GM23338 (cell line): ENCODE results near the gene CD28. TPM values are rescaled to one million over a fixed set of nuclear protein-coding genes. Genes with fewer than 3 reads are reported as not detected.

Source experiments
- ATAC-seq: fragments of 200-7000 bp; cut with Tn5 transposase; 3 replicates; pipeline ENCODE4 v1.9.1; 2020
- DNase-seq: peaks from one replicate; pipeline ENCODE4 v3.0.0-alpha.2; 2015; ENCODE audit warnings: low spot score
- H2AFZ ChIP-seq: fragments of 200-600 bp; sonication (generic); 2 replicates; pipeline ENCODE4 v1.8.0; 2016; ENCODE audit warnings: antibody characterized with exemption, mild to moderate bottlenecking, moderate library complexity
- H3F3A ChIP-seq: fragments of 200-600 bp; sonication (generic); replicated peaks from 2 replicates; pipeline ENCODE4 v1.8.0; 2017; ENCODE audit warnings: antibody characterized with exemption, mixed run types, low read depth
- H3K27ac ChIP-seq: fragments of 200-600 bp; sonication (generic); 2 replicates; pipeline ENCODE4 v1.6.1; 2016; ENCODE audit warnings: low read depth
- H3K27me3 ChIP-seq: fragments of 200-600 bp; sonication (generic); 2 replicates; pipeline ENCODE4 v1.8.0; 2016; ENCODE audit warnings: mild to moderate bottlenecking, mixed run types, moderate library complexity; ENCODE audit not compliant: insufficient read depth
- H3K36me3 ChIP-seq: fragments of 200-600 bp; sonication (generic); 2 replicates; pipeline ENCODE4 v1.8.0; 2016; ENCODE audit warnings: mild to moderate bottlenecking; ENCODE audit not compliant: insufficient read depth
- H3K4me1 ChIP-seq: fragments of 200-600 bp; sonication (generic); 2 replicates; pipeline ENCODE4 v1.8.0; 2016; ENCODE audit warnings: mild to moderate bottlenecking, moderate library complexity; ENCODE audit not compliant: insufficient read depth
- H3K4me2 ChIP-seq: fragments of 200-600 bp; sonication (generic); 2 replicates; pipeline ENCODE4 v1.7.1; 2017; ENCODE audit warnings: mixed run types
- H3K4me3 ChIP-seq: fragments of 200-600 bp; sonication (generic); 2 replicates; pipeline ENCODE4 v1.6.1; 2016; ENCODE audit warnings: mixed run types
- H3K79me2 ChIP-seq: fragments of 200-600 bp; sonication (generic); replicated peaks from 2 replicates; pipeline ENCODE4 v1.8.0; 2017; ENCODE audit warnings: mild to moderate bottlenecking; ENCODE audit not compliant: insufficient read depth
- H3K9me2 ChIP-seq: fragments of 200-600 bp; sonication (generic); 2 replicates; pipeline ENCODE4 v1.8.0; 2017; ENCODE audit not compliant: insufficient read depth
- H4K20me1 ChIP-seq: fragments of 200-600 bp; sonication (generic); replicated peaks from 2 replicates; pipeline ENCODE4 v1.8.0; 2017; ENCODE audit warnings: mild to moderate bottlenecking; ENCODE audit not compliant: insufficient read depth
- H3K27ac Mint-ChIP-seq: 2 replicates; pipeline ENCODE4 v1.8.0; 2020; ENCODE audit warnings: inconsistent platforms, mild to moderate bottlenecking, moderate library complexity, mixed read lengths
- H3K27me3 Mint-ChIP-seq: 3 replicates; pipeline ENCODE4 v1.8.0; 2022; ENCODE audit warnings: low read depth, mild to moderate bottlenecking, moderate library complexity, mixed read lengths, inconsistent platforms; ENCODE audit not compliant: insufficient read depth, poor library complexity
- H3K36me3 Mint-ChIP-seq: 3 replicates; pipeline ENCODE4 v1.8.0; 2021; ENCODE audit warnings: low read depth, mild to moderate bottlenecking, inconsistent platforms, moderate library complexity, mixed read lengths
- H3K4me1 Mint-ChIP-seq: 3 replicates; pipeline ENCODE4 v1.8.0; 2020; ENCODE audit warnings: mild to moderate bottlenecking, inconsistent platforms, mixed read lengths
- H3K4me3 Mint-ChIP-seq: 3 replicates; pipeline ENCODE4 v1.8.0; 2021; ENCODE audit warnings: moderate library complexity, mild to moderate bottlenecking, inconsistent platforms, mixed read lengths
- H3K9me3 Mint-ChIP-seq: 3 replicates; pipeline ENCODE4 v1.8.0; 2020; ENCODE audit warnings: moderate library complexity, mild to moderate bottlenecking, inconsistent platforms, mixed read lengths
- CREB1 ChIP-seq: fragments of 250-450 bp; sonication (Bioruptor Pico); IDR thresholded peaks from 2 replicates; pipeline ENCODE4 v1.5.0; 2020; ENCODE audit warnings: low read depth, mild to moderate bottlenecking, moderate library complexity
- EZH2 ChIP-seq: fragments of 200-600 bp; sonication (generic); IDR thresholded peaks from one replicate; pipeline ENCODE4 v1.8.0; 2017; ENCODE audit warnings: antibody characterized with exemption, mild to moderate bottlenecking, low read depth; ENCODE audit not compliant: unreplicated experiment
- EZH2phosphoT487 ChIP-seq: fragments of 200-600 bp; sonication (generic); IDR thresholded peaks from one replicate; pipeline ENCODE4 v1.8.1; 2018; ENCODE audit warnings: antibody characterized with exemption; ENCODE audit not compliant: unreplicated experiment
- JUNB ChIP-seq: IDR thresholded peaks from one replicate; pipeline ENCODE4 v1.6.1; 2016; ENCODE audit warnings: antibody characterized with exemption; ENCODE audit not compliant: unreplicated experiment
- POLR2AphosphoS5 ChIP-seq: IDR thresholded peaks from 2 replicates; pipeline ENCODE4 v1.6.1; 2016; ENCODE audit warnings: antibody characterized with exemption, low read depth
- STAT1 ChIP-seq: IDR thresholded peaks from one replicate; pipeline ENCODE4 v1.6.1; 2016; ENCODE audit warnings: antibody characterized with exemption; ENCODE audit not compliant: unreplicated experiment
- ZNF331 ChIP-seq: fragments of 250-450 bp; sonication (Bioruptor Pico); IDR thresholded peaks from 2 replicates; pipeline ENCODE4 v1.5.0; 2020; ENCODE audit warnings: low read depth, mild to moderate bottlenecking, moderate library complexity
- polyA plus RNA-seq: library from polyadenylated mRNA; unstranded; fragments of >200 nt; fragmentation: Nextera tagmentation; extraction: Ambion mirVana; gene quantifications from 2 replicates; pipeline ENCODE4 v1.2.1, GENCODE V29; 2016
- total RNA-seq: library from RNA; depleted of rRNA; stranded (reverse); fragments of >200 nt; shearing (Covaris generic); gene quantifications from 2 replicates; pipeline ENCODE4 v1.2.3, GENCODE V29; 2014
- TF ChIP-seq, protein P1 (sequence below): fragments of 250-450 bp; sonication (Bioruptor Pico); IDR thresholded peaks from 2 replicates; pipeline ENCODE4 v1.5.0; 2020; ENCODE audit warnings: mild to moderate bottlenecking, moderate library complexity
- TF ChIP-seq, protein P2 (sequence below), 2 experiments: fragments of 200-600 bp in 1 of 2; sonication (generic) in 1 of 2; conservative IDR thresholded peaks; 2 replicates each; pipeline versions ENCODE4 v1.5.1 to v1.6.1; 2016 to 2017; ENCODE audit warnings: antibody characterized with exemption in 2 of 2, low read depth in 2 of 2, mild to moderate bottlenecking in 2 of 2, moderate library complexity in 1 of 2

The CD28 gene
- total and polyA plus RNA-seq, 2 experiments from 2014 or later = not detected

DNA sequence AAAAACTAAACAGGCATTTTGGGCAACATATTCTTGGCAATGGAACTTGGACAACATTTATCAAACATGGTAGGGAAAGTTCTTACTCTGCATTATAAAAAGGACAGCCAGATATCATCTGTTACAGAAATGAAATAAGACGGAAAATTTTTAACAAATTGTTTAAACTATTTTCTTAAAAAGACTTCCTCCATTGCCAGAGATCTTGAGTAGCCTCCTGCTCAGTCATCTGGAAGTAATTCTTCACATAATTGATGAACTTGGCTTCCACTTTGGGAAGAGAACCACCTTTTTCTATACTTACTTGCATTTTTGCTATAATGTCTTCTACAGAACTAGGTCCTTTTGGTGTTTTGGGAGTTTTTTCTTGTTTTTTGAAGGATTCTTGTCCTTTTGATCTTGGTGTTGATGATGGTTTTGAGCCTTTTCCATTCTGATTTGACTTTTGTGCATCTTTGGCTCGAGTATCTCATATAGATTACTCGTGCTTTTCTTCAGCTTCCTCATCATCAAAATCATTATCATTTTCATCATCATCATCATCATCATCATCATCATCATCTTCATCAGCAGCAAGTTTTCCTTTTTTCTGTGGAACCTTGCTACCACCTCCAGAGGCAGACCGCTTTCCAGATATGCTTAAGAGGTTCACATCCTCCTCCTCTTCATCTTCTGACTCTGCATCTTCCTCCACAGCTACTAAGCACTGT lies 66.2 kb downstream of the CD28 start (continued):
- TF ChIP-seq, protein P1, sequence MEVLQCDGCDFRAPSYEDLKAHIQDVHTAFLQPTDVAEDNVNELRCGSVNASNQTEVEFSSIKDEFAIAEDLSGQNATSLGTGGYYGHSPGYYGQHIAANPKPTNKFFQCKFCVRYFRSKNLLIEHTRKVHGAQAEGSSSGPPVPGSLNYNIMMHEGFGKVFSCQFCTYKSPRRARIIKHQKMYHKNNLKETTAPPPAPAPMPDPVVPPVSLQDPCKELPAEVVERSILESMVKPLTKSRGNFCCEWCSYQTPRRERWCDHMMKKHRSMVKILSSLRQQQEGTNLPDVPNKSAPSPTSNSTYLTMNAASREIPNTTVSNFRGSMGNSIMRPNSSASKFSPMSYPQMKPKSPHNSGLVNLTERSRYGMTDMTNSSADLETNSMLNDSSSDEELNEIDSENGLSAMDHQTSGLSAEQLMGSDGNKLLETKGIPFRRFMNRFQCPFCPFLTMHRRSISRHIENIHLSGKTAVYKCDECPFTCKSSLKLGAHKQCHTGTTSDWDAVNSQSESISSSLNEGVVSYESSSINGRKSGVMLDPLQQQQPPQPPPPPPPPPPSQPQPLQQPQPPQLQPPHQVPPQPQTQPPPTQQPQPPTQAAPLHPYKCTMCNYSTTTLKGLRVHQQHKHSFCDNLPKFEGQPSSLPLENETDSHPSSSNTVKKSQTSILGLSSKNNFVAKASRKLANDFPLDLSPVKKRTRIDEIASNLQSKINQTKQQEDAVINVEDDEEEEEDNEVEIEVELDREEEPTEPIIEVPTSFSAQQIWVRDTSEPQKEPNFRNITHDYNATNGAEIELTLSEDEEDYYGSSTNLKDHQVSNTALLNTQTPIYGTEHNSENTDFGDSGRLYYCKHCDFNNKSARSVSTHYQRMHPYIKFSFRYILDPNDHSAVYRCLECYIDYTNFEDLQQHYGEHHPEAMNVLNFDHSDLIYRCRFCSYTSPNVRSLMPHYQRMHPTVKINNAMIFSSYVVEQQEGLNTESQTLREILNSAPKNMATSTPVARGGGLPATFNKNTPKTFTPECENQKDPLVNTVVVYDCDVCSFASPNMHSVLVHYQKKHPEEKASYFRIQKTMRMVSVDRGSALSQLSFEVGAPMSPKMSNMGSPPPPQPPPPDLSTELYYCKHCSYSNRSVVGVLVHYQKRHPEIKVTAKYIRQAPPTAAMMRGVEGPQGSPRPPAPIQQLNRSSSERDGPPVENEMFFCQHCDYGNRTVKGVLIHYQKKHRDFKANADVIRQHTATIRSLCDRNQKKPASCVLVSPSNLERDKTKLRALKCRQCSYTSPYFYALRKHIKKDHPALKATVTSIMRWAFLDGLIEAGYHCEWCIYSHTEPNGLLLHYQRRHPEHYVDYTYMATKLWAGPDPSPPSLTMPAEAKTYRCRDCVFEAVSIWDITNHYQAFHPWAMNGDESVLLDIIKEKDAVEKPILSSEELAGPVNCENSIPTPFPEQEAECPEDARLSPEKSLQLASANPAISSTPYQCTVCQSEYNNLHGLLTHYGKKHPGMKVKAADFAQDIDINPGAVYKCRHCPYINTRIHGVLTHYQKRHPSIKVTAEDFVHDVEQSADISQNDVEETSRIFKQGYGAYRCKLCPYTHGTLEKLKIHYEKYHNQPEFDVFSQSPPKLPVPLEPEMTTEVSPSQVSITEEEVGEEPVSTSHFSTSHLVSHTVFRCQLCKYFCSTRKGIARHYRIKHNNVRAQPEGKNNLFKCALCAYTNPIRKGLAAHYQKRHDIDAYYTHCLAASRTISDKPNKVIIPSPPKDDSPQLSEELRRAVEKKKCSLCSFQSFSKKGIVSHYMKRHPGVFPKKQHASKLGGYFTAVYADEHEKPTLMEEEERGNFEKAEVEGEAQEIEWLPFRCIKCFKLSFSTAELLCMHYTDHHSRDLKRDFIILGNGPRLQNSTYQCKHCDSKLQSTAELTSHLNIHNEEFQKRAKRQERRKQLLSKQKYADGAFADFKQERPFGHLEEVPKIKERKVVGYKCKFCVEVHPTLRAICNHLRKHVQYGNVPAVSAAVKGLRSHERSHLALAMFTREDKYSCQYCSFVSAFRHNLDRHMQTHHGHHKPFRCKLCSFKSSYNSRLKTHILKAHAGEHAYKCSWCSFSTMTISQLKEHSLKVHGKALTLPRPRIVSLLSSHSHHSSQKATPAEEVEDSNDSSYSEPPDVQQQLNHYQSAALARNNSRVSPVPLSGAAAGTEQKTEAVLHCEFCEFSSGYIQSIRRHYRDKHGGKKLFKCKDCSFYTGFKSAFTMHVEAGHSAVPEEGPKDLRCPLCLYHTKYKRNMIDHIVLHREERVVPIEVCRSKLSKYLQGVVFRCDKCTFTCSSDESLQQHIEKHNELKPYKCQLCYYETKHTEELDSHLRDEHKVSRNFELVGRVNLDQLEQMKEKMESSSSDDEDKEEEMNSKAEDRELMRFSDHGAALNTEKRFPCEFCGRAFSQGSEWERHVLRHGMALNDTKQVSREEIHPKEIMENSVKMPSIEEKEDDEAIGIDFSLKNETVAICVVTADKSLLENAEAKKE (CRISPR knock-in tag) = no peak
- TF ChIP-seq, protein P2, sequence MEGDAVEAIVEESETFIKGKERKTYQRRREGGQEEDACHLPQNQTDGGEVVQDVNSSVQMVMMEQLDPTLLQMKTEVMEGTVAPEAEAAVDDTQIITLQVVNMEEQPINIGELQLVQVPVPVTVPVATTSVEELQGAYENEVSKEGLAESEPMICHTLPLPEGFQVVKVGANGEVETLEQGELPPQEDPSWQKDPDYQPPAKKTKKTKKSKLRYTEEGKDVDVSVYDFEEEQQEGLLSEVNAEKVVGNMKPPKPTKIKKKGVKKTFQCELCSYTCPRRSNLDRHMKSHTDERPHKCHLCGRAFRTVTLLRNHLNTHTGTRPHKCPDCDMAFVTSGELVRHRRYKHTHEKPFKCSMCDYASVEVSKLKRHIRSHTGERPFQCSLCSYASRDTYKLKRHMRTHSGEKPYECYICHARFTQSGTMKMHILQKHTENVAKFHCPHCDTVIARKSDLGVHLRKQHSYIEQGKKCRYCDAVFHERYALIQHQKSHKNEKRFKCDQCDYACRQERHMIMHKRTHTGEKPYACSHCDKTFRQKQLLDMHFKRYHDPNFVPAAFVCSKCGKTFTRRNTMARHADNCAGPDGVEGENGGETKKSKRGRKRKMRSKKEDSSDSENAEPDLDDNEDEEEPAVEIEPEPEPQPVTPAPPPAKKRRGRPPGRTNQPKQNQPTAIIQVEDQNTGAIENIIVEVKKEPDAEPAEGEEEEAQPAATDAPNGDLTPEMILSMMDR (conservative IDR thresholded peaks at IDR 0.05; ENCODE audit: low read depth in 2 of 2) = no peak
- TF ChIP-seq JUNB (no peak), STAT1 (no peak), POLR2AphosphoS5 (no peak), ZNF331 (CRISPR knock-in tag) (no peak), CREB1 (CRISPR knock-in tag) (no peak)

- no peaks in the 10 kb centered on the region for H4K20me1 ChIP-seq
- no peaks in the 10 kb centered on the region for H3F3A ChIP-seq
- H3K4me3 ChIP-seq = no peak overlapping the region
- peak overlapping the region; percentile 28; the same call in 1 of the 2 replicates for H2AFZ ChIP-seq
- no peak for DNase-seq
- H3K27ac Mint-ChIP-seq = no peak overlapping the region
- no peak for ATAC-seq
- no peaks in the 10 kb centered on the region for H3K27me3 ChIP-seq
- H3K4me2 ChIP-seq = no peak overlapping the region
- peaks cover 5% of the 10 kb centered on the region; the same call in 1 of the 2 replicates for H3K9me2 ChIP-seq
- H3K36me3 Mint-ChIP-seq = no peaks in the 10 kb centered on the region
- no peaks in the 10 kb centered on the region for H3K36me3 ChIP-seq
- no peaks in the 10 kb centered on the region for H3K4me1 Mint-ChIP-seq
- no peak overlapping the region for H3K4me3 Mint-ChIP-seq
- no peaks in the 10 kb centered on the region for H3K4me1 ChIP-seq
- H3K9me3 Mint-ChIP-seq = peaks cover 2% of the 10 kb centered on the region; the same call in 1 of the 3 replicates
- H3K79me2 ChIP-seq = no peaks in the 10 kb centered on the region
- H3K27me3 Mint-ChIP-seq = no peaks in the 10 kb centered on the region
- no peak overlapping the region for H3K27ac ChIP-seq
- TF ChIP-seq EZH2phosphoT487 (no peak), CREB1 (CRISPR knock-in tag) (no peak), EZH2 (no peak), JUNB (no peak), POLR2AphosphoS5 (no peak)
Observed at GRCh38 chr2:203774760-203775159, 68.3 kb downstream of the CD28 start.
